ENCODE data around the gene TAMM41. TPM values are rescaled to one million over a fixed set of nuclear protein-coding genes. Genes with fewer than 3 reads are reported as not detected.
"Not testable (repeated sequence)": the region's sequence is repeated elsewhere in the genome, so short reads cannot be mapped to it uniquely, and the experiment has no call there.

TAMM41 gene
- total and polyA plus RNA-seq, 2 donors (not counting 1 experiment from before 2014, with no cell fraction given): 36.1 to 52.3 TPM

- H2AFZ ChIP-seq (ENCODE audit: insufficient read depth, low read depth, low read length, poor library complexity, severe bottlenecking); H3K27ac Mint-ChIP-seq; H3K79me2 ChIP-seq (ENCODE audit: control insufficient read depth, insufficient read depth, low read length); POLR2A ChIA-PET; H3K9ac ChIP-seq (ENCODE audit: low read length); H3K27ac ChIP-seq (ENCODE audit: low read length in 2 of 2); CTCF ChIA-PET; H4K20me1 ChIP-seq (ENCODE audit: control insufficient read depth, insufficient read depth, low read length, poor library complexity, severe bottlenecking); H3K36me3 ChIP-seq (replicated peaks in 1 of 2; ENCODE audit: control extremely low read depth in 1 of 2, control insufficient read depth in 1 of 2, extremely low read depth in 1 of 2, insufficient read depth in 2 of 2, low read length in 1 of 2); intact Hi-C loops (cut with micrococcal nuclease); H3K4me3 ChIP-seq (ENCODE audit: control extremely low read depth in 1 of 5, extremely low read depth in 1 of 5, insufficient read depth in 1 of 5, low read depth in 2 of 5, low read length in 4 of 5); H3K4me2 ChIP-seq (replicated peaks; ENCODE audit: low read depth, low read length, poor library complexity, severe bottlenecking); DNase-seq; H3K4me1 Mint-ChIP-seq; ATAC-seq (ENCODE audit: low read depth); H3K9me3 ChIP-seq (ENCODE audit: control extremely low read depth in 1 of 3, control insufficient read depth in 2 of 3, insufficient read depth in 1 of 3, low read length in 2 of 3); H3K27me3 ChIP-seq (replicated peaks in 1 of 4; ENCODE audit: control extremely low read depth in 1 of 4, control insufficient read depth in 3 of 4, insufficient read depth in 4 of 4, low read length in 3 of 4); H3K9me3 Mint-ChIP-seq (ENCODE audit: insufficient read depth); H3K4me3 Mint-ChIP-seq; H3K4me1 ChIP-seq (ENCODE audit: control insufficient read depth in 2 of 2, insufficient read depth in 2 of 2, low read length in 2 of 2): not testable (repeated sequence)
- 100% methylated on average over 1 of the region's 2 CpGs for WGBS (ENCODE audit: insufficient coverage)
- peaks cover 23% of the 10 kb centered on the region for H3K27me3 Mint-ChIP-seq
Observed at GRCh38 chr3:11862584-11862983, 15.9 kb upstream of the TAMM41 start.

DNA sequence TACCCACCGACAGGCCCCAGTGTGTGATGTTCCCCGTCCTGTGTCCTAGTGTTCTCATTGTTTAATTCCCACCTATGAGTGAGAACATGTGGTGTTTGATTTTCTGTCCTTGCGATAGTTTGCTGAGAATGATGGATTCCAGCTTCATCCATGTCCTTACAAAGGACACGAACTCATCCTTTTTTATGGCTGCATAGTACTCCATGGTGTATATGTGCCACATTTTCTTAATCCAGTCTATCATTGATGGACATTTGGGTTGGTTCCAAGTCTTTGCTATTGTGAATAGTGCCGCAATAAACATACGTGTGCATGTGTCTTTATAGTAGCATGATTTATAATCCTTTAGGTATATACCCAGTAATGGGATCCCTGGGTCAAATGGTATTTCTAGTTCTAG is 15.5 kb upstream of the TAMM41 start:
- H3K9me3 Mint-ChIP-seq (ENCODE audit: insufficient read depth): not testable (repeated sequence)

GRCh38 chr3:11860213-11860612 is 13.5 kb upstream of the TAMM41 start:
- peaks cover 27% of the 10 kb centered on the region for H3K27me3 Mint-ChIP-seq

More for the DNA sequence above, 15.5 kb upstream of the TAMM41 start:
- H3K9ac ChIP-seq (ENCODE audit: low read length); H3K4me3 ChIP-seq (ENCODE audit: control extremely low read depth in 1 of 5, extremely low read depth in 1 of 5, insufficient read depth in 1 of 5, low read depth in 2 of 5, low read length in 4 of 5); H3K9me3 ChIP-seq (ENCODE audit: control extremely low read depth in 1 of 3, control insufficient read depth in 2 of 3, insufficient read depth in 1 of 3, low read length in 2 of 3); H3K4me1 Mint-ChIP-seq; CTCF ChIA-PET; H4K20me1 ChIP-seq (ENCODE audit: control insufficient read depth, insufficient read depth, low read length, poor library complexity, severe bottlenecking); H3K27me3 ChIP-seq (replicated peaks in 1 of 4; ENCODE audit: control extremely low read depth in 1 of 4, control insufficient read depth in 3 of 4, insufficient read depth in 4 of 4, low read length in 3 of 4); POLR2A ChIA-PET; H3K4me3 Mint-ChIP-seq; H3K4me2 ChIP-seq (replicated peaks; ENCODE audit: low read depth, low read length, poor library complexity, severe bottlenecking); H3K79me2 ChIP-seq (ENCODE audit: control insufficient read depth, insufficient read depth, low read length); H3K27ac ChIP-seq (ENCODE audit: low read length in 2 of 2); ATAC-seq (ENCODE audit: low read depth); H3K27ac Mint-ChIP-seq; H2AFZ ChIP-seq (ENCODE audit: insufficient read depth, low read depth, low read length, poor library complexity, severe bottlenecking); DNase-seq; H3K36me3 ChIP-seq (replicated peaks in 1 of 2; ENCODE audit: control extremely low read depth in 1 of 2, control insufficient read depth in 1 of 2, extremely low read depth in 1 of 2, insufficient read depth in 2 of 2, low read length in 1 of 2); H3K4me1 ChIP-seq (ENCODE audit: control insufficient read depth in 2 of 2, insufficient read depth in 2 of 2, low read length in 2 of 2); intact Hi-C loops (cut with micrococcal nuclease): not testable (repeated sequence)
- WGBS (ENCODE audit: insufficient coverage): no CpG with 5 or more reads among the region's 6 CpGs
- H3K27me3 Mint-ChIP-seq: peaks cover 27% of the 10 kb centered on the region

More at GRCh38 chr3:11860213-11860612, 13.5 kb upstream of the TAMM41 start:
- DNase-seq; H3K9me3 Mint-ChIP-seq (ENCODE audit: insufficient read depth); H3K9ac ChIP-seq (ENCODE audit: low read length); POLR2A ChIA-PET; H3K79me2 ChIP-seq (ENCODE audit: control insufficient read depth, insufficient read depth, low read length); intact Hi-C loops (cut with micrococcal nuclease); H3K9me3 ChIP-seq (ENCODE audit: control extremely low read depth in 1 of 3, control insufficient read depth in 2 of 3, insufficient read depth in 1 of 3, low read length in 2 of 3); H3K36me3 ChIP-seq (replicated peaks in 1 of 2; ENCODE audit: control extremely low read depth in 1 of 2, control insufficient read depth in 1 of 2, extremely low read depth in 1 of 2, insufficient read depth in 2 of 2, low read length in 1 of 2); H3K4me3 ChIP-seq (ENCODE audit: control extremely low read depth in 1 of 5, extremely low read depth in 1 of 5, insufficient read depth in 1 of 5, low read depth in 2 of 5, low read length in 4 of 5); CTCF ChIA-PET; H3K4me1 ChIP-seq (ENCODE audit: control insufficient read depth in 2 of 2, insufficient read depth in 2 of 2, low read length in 2 of 2); H3K4me2 ChIP-seq (replicated peaks; ENCODE audit: low read depth, low read length, poor library complexity, severe bottlenecking); H3K27ac ChIP-seq (ENCODE audit: low read length in 2 of 2); H3K4me1 Mint-ChIP-seq; ATAC-seq (ENCODE audit: low read depth); H2AFZ ChIP-seq (ENCODE audit: insufficient read depth, low read depth, low read length, poor library complexity, severe bottlenecking); H3K27me3 ChIP-seq (replicated peaks in 1 of 4; ENCODE audit: control extremely low read depth in 1 of 4, control insufficient read depth in 3 of 4, insufficient read depth in 4 of 4, low read length in 3 of 4); H3K27ac Mint-ChIP-seq; H3K4me3 Mint-ChIP-seq; H4K20me1 ChIP-seq (ENCODE audit: control insufficient read depth, insufficient read depth, low read length, poor library complexity, severe bottlenecking): not testable (repeated sequence)
- no CpG with 5 or more reads among the region's 1 CpG for WGBS (ENCODE audit: insufficient coverage)

All from B cell (primary cell).